LNCAP (cell line): Measurements from ENCODE around the gene ZNF674.

Experiments
- TF ChIP-seq, protein P1 (sequence below): fragments of 450-650 bp; IDR thresholded peaks from 2 replicates; pipeline ENCODE4 v1.5.1; 2017; ENCODE audit warnings: mild to moderate bottlenecking

Gene ZNF674

DNA sequence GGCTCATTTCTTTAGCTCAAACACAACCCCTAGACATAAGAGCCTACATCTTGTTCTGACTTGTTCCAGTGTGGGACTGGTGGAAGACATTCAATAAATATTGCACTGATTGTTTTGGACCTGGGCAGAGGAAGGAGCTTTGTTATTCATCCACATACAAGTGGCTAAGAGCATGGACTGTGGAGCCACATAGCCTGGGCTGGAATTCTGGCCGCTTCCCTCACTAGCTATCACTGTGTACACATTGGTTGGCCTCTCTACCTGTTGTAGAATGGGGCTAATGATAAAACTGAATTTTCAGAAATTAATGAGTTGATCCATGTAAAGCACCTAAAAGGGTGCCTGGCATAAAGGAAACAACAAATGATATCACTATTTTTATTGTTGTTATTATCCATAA, 80.0 kb downstream of the ZNF674 start:
- TF ChIP-seq, protein P1, sequence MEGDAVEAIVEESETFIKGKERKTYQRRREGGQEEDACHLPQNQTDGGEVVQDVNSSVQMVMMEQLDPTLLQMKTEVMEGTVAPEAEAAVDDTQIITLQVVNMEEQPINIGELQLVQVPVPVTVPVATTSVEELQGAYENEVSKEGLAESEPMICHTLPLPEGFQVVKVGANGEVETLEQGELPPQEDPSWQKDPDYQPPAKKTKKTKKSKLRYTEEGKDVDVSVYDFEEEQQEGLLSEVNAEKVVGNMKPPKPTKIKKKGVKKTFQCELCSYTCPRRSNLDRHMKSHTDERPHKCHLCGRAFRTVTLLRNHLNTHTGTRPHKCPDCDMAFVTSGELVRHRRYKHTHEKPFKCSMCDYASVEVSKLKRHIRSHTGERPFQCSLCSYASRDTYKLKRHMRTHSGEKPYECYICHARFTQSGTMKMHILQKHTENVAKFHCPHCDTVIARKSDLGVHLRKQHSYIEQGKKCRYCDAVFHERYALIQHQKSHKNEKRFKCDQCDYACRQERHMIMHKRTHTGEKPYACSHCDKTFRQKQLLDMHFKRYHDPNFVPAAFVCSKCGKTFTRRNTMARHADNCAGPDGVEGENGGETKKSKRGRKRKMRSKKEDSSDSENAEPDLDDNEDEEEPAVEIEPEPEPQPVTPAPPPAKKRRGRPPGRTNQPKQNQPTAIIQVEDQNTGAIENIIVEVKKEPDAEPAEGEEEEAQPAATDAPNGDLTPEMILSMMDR = no peak

DNA sequence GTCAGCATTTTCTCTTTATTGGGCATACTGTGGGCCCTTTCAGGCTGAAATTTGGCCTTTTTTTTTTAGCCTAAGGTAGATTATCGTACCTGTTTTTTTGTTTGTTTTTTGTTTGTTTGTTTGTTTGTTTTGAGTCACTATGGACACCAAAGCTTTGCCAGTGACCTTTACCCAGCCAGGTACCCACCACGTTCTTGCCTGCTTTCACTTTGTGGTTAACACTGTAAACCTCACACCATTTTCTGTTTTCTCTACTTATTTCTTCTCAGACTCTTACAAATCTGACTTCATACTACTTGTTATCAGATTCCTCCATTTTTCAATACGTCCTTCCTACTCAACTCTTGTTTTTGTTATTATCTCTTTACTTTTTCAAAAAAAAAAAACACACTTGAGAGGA, 81.5 kb downstream of the ZNF674 start:
- TF ChIP-seq, protein P1 = no peak

DNA sequence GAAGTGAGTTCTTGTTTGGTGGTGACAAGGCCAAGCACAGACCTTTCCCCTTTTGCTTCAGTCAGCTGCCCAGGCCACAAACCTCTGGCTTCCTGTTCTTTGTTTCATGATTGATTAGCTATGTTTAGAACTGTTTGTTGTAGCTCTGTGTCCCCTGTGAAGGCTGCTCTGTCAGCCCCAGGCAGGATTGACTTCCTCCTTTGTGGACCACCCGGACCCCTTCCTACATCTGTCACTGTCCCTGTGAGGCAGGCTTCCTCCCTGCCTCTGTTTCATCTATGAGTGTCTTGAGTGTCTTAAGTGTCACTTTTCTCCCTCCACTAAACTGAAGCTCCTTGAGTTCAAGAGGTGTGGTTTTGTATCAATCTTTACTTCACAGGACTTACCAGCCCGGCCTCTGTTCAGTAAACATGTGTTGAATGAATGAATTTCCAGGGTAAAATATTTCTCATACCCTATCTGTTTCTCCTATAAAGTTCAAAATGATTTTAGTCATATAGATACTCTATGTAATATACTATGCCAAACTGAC, 83.5 kb downstream of the ZNF674 start:
- TF ChIP-seq, protein P1 = no peak

DNA sequence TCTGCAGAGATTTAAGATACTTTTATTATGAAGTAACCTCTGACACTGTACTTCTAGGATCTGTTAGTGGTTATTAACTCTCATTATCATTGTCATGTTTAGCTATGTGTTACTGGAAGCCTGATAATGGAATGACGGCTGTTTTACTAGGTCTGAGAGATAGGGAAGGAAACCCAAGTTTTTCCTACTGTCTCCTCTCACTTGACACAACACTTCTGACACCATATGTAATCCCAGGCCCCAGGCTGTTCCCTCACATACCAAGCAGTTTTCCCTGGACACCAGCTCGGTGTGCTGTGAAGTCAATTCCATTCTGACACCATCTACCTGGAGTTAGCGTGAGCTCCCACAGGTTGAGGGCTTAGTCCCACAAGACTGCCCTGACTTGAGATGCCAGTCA, 85.6 kb downstream of the ZNF674 start:
- TF ChIP-seq, protein P1 = no peak

DNA sequence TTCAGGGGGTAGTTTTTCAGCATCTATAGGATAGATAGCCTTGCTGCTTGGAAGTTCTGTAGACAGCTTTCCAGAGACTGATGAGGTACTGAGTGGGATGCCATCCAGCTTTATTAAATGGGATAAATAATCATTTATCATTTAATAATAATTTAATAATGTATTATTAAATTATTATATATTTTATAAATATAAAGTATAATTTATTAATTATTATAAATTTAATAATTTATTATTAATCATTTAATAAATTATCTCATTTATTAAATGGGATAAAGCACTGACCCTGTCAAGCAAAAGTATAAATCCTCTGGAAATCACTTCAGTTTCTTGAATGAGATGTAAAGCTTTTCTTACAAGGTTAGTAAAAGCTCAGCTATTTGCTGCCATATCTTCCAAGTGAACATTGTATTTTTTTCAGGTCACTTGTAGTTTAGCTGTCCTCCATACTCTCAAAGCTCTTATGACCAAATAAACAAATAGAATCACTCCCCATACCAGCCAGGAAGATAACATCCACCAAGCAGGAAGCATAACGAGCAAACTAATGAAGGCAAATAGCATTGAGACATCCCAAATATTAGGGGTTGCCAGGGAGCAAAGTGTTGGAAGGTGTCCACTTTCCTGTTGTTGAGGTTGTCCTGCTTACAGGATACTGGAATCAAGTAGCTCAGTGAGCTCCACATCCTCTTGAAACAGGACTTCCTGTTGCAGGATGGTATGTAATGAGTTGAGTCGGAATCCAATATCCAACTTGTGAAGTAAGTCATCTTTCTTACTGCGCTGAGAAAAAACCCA, 88.9 kb downstream of the ZNF674 start:
- TF ChIP-seq, protein P1 = no peak
